NCI-H2107 (cell line): Measurements from ENCODE around the gene FCN2.

Experiments used
- DNase-seq: peaks from one replicate; lab custom pipeline; 2025; lab: John Stamatoyannopoulos, UW

Gene FCN2

GRCh38 chr9:134880484-134881312, at the start of gene FCN2:
FCN2 (plus strand) TSS chr9:134880810; CDS start chr9:134880822, 12 bp downstream.
- DNase-seq, result no peak

DNA sequence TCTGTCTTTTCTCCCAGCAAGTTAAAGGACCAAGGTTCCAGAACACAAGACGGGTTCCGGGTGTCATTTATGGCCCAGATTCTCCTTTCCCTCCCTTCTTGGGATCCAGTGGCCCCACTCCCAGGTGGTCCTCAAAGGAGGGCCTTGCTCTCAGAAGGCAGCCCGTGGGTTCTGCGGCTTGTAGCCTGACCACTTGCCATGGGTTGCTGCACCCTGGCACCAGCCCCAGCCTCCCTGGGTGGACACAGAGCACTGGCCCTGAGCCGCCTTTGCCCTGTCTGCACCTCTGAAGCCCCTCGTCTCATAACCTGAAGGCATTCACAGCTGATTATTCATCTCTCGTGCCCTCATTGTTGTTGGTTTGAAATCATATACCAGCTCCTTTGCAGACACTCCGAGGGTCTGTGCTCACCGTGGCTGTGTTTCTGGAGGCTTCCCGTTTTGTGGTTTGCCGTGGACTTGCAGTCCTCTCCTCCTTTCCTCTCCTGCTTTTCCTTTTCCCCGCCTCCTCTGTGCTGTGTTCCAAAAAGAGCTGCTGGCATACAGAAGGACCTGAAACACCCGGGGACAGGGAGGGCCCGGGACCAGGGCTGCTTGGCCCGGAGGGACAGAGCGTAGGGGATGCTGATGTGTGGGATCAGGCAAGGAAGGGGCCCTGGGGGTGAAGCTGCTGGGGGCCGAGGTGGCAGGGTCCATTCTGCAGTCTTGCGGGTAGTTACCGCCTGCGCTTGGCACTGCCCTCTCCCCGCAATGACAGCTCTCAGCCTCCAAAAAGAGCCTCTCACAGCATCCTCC, 49.5 kb upstream of the FCN2 start:
- no peak for DNase-seq

DNA sequence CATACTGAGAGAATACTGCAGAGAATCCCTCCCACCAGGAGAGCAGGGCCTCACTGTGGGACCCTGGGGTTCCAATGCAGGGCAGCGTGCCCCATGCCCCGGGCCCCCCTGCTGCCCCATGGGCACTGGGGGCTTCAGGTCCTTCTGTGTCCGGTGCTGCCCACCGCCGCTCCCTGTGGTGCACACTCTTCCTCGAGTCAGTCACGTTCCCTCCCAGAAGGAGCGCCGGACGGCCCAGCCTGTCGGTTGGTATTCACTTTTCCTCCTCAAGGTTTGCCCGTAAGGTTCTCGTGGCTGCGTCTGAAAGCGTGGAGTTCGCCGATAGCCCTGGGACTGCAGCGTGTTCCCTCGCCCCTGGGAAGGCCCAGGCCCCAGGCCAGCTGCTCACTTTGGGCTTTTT, 48.1 kb upstream of the FCN2 start:
- DNase-seq, result no peak

- no peak for DNase-seq
Measured at GRCh38 chr9:134833294-134833880, 47.2 kb upstream of the FCN2 start.

GRCh38 chr9:134834217-134834956, 46.2 kb upstream of the FCN2 start:
- no peak for DNase-seq

GRCh38 chr9:134834957-134835419, 45.6 kb upstream of the FCN2 start:
- DNase-seq, result no peak

- DNase-seq, result no peak
Measured at GRCh38 chr9:134835448-134835847, 45.2 kb upstream of the FCN2 start.

DNA sequence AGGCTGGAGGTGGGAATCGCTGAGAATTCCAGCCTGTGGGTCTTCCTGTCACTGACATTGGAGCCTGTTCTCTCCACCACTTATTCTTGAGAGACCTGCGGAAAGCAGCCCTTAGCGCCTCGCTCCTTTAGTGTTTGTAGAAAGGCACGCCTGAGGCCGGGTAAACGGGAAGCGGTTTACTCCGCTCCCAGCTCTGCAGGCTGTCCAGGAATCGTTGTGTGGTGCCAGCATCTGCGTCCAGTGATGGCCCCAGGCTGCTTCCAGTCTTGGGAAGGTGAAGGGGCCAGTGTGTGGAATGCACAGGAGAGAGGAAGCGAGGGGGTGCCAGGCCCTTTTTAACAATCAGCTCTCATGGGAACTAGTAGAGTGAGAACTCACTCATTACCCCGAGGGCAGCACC, 44.6 kb upstream of the FCN2 start:
- DNase-seq, result no peak

- DNase-seq, result no peak
Measured at GRCh38 chr9:134836406-134836970, 44.1 kb upstream of the FCN2 start.

GRCh38 chr9:134837529-134837928, 43.1 kb upstream of the FCN2 start:
- DNase-seq, result no peak

- DNase-seq, result no peak
Measured at GRCh38 chr9:134838651-134839454, 41.8 kb upstream of the FCN2 start.

DNA sequence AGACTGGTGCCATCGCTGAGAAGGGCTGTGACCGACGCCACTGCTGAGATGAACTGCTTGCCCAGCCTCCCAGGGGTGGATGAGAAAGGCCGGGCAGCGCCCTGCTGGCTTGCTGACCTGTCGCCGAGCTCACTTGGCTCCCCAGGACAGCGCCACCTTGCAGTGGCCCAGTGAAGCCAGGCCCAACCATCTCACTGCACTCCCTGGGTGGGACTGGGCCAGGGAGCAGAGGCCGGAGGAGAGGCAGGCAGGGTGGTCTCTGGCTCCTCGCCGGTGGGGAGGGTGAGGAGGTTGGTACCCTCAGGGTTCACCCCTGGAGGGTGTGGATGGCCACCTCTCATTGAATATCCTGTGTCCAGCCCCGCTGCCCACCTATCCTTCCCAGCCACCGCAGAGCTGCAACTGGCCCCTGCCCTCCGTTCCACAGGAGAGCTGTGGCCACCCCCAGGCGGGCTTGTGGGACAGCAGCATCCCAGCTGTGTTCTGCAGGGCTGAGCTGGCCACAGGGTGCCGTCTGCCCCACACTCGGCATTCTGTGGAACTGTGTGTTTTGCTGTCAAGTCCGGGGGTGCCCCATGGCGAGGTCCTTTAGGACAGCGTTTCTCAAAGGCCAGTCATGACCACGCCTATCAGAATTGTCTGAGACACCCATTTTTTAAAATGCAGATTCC, 41.0 kb upstream of the FCN2 start:
- no peak for DNase-seq

GRCh38 chr9:134840511-134840910, 40.1 kb upstream of the FCN2 start:
- DNase-seq, result no peak

DNA sequence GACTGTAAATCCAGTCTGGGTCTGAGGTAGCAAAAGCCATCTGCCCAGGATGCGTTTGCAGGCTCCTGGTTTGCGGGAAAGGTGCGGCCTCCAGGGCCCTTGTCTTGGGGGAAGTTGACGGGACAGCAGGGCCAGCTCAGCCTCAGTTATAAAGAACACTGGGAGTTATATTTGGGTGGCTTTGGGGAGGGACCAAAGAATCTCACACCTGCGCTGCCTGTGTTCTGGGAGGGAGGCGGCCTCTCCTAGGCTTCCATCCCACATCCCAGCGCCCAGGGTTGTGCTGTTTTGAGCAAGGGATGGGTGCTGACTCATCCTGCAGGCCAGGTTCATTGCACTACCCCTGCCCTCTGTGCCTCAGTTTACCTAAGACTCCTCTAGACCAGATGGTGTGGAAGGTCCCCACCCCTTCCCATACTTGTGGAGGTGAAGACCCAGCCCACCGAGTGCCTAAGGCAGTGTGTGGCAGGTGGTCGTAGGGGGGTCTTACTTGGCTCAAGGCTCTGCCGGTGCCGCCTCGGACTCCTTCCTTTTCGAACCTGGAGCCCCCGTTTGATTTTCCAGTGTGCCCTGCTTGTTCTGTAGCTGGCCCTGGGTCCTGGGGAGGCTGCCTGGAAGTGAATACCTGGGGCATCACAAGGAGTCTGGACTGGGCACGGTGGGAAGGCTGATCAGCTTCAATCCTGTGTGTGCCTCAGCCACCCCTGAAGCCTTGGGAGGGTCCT, 39.3 kb upstream of the FCN2 start:
- no peak for DNase-seq

DNA sequence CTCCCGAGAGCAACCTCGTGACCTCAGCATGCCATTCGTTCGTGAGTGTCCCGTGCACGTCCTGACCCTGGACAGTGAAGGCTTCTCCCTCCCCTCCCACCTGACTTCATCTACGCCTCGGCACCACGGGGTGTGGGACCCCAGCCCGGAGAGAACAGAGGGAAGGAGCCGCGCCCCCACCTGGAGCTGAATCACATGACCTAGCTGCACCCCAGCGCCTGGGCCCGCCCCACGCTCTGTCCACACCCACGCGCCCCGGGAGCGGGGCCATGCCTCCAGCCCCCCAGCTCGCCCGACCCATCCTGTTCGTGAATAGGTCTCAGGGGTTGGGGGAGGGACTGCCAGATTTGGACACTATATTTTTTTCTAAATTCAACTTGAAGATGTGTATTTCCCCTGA, 38.3 kb upstream of the FCN2 start:
- DNase-seq, result no peak

GRCh38 chr9:134843740-134844139, 36.9 kb upstream of the FCN2 start:
- DNase-seq, result no peak

DNA sequence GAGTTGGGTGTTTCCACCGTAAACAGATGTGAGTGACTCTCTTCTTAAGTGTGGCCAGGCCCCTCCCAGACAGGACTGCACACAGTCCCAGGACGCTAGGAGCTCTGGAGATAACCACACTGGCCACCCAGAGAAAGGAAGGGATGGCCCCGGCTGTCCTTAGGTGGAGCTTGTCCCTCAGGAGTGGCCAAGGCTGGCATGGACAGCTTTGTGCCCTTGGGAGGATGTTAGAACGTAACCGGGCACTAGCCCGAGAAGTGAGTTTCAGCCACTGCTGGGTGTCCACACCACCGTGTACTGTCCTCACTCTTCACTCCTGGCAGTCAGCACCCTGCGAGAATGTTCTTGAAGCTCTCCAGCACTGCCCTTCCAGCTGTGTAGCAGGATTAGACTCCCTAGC, 35.8 kb upstream of the FCN2 start:
- no peak for DNase-seq

DNA sequence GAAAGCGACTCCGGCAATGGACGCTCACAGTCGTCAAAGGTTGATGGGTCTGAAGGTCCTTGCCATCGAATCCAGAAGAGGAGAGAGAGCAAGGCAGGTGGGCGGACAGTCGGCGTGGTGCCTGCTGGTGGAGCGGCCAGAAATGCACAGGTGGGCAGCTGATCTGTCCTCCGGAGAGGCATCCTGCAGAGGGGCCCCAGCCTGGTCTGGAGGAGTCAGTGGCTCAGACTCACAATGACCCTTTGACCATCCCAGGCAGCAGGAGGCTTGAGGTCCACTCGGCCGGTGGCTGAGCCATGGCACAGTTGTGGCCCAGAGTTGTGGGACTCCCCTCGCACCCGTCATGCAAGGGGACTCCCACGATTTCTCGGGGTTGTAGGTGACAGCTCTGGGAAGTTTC, 34.4 kb upstream of the FCN2 start:
- DNase-seq, result no peak

DNA sequence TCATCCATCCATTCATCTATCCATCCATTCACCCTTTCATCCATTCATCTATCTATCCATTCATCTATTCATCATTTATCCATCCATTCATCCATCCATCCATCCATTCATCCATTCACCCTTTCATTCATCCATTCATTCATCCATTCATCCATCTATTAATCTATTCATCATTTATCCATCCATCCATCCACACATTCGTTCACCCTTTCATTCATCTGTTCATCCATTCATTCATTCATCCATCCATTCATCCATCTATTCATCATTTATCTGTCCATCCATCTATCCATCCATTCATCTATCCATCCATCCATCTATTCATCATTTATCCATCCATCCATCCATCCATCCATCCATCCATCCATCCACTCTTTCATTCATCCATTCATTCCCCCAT, 33.9 kb upstream of the FCN2 start:
- DNase-seq, result no peak

DNA sequence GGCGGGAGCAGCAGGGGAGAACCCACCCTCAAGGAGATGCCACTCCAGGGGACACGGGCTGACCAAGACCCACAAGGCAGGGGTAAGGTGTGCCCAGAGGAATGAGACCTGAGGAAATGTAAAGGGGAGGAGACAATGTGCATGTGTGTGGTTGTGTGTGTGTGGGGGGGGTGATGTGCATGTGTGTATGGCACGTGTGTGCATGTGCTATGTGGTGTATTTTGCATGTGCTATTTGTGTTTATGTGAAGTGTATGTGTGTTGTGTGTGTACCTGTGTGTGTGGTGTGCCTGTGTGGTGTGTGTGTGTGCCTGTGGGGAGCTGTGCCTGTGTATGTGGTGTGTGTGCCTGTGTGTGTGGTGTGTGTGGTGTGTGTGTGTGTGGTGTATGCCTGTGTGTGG, 33.5 kb upstream of the FCN2 start:
- DNase-seq, result no peak
